PC-9 (cell line): Measurements from ENCODE around the gene HNRNPLL. TPM values are rescaled to one million over a fixed set of nuclear protein-coding genes. Genes with fewer than 3 reads are reported as not detected.

Experiments
- BruUV-seq: library from RNA; stranded (reverse); fragments of 400-500 nt; replicated peaks from 2 replicates; lab custom pipeline; 2021; lab: Mats Ljungman, UMichigan
- CTCF ChIA-PET: fragments of 300-600 bp; sonication (Branson Sonifier 250); formaldehyde crosslinking; loops from one replicate; lab custom pipeline; 2022; ENCODE audit warnings: antibody characterized with exemption; lab: Charles Lee
- POLR2A ChIA-PET: fragments of 300-600 bp; sonication (Branson Sonifier 250); formaldehyde crosslinking; loops from one replicate; lab custom pipeline; 2022; ENCODE audit warnings: antibody characterized with exemption; ENCODE audit not compliant: unreplicated experiment; lab: Charles Lee
- DNase-seq, 2 experiments: peaks; one replicate each; pipeline versions ENCODE4 v3.0.0 to v3.0.0-alpha.2; 2015 to 2022; ENCODE audit warnings: mixed read lengths in 1 of 2
- H2AFZ ChIP-seq: fragments of 200-600 bp; sonication (generic); 2 replicates; pipeline ENCODE4 v1.8.1; 2017; ENCODE audit warnings: antibody characterized with exemption
- H3F3A ChIP-seq: fragments of 200-600 bp; sonication (generic); 2 replicates; pipeline ENCODE4 v1.8.1; 2017; ENCODE audit warnings: antibody characterized with exemption, mild to moderate bottlenecking, low read depth; ENCODE audit not compliant: insufficient read depth
- H3K27ac ChIP-seq: fragments of 200-600 bp; sonication (generic); 2 replicates; pipeline ENCODE4 v1.6.1; 2016; ENCODE audit warnings: mixed run types
- H3K27me3 ChIP-seq: fragments of 200-600 bp; sonication (generic); 2 replicates; pipeline ENCODE4 v1.6.1; 2016; ENCODE audit warnings: low read depth, mixed run types; ENCODE audit not compliant: insufficient read depth
- H3K36me3 ChIP-seq: fragments of 200-600 bp; sonication (generic); 2 replicates; pipeline ENCODE4 v1.6.1; 2016; ENCODE audit warnings: low read depth, mixed run types
- H3K4me1 ChIP-seq: fragments of 200-600 bp; sonication (generic); replicated peaks from 2 replicates; pipeline ENCODE4 v1.6.1; 2016; ENCODE audit warnings: mixed run types; ENCODE audit not compliant: insufficient read depth
- H3K4me2 ChIP-seq: fragments of 200-600 bp; sonication (generic); 2 replicates; pipeline ENCODE4 v1.6.1; 2017; ENCODE audit warnings: mixed run types
- H3K4me3 ChIP-seq: fragments of 200-600 bp; sonication (generic); 2 replicates; pipeline ENCODE4 v1.6.1; 2016; ENCODE audit warnings: mixed run types
- H3K79me2 ChIP-seq: fragments of 200-600 bp; sonication (generic); 2 replicates; pipeline ENCODE4 v1.6.1; 2017; ENCODE audit warnings: low read depth, mixed run types
- H3K9me2 ChIP-seq: fragments of 200-600 bp; sonication (generic); 2 replicates; pipeline ENCODE4 v1.8.1; 2017; ENCODE audit warnings: mild to moderate bottlenecking; ENCODE audit not compliant: insufficient read depth
- H3K9me3 ChIP-seq: fragments of 200-600 bp; sonication (generic); 2 replicates; pipeline ENCODE4 v1.8.1; 2016; ENCODE audit warnings: low read depth; ENCODE audit not compliant: insufficient read depth
- H4K20me1 ChIP-seq: fragments of 200-600 bp; sonication (generic); 2 replicates; pipeline ENCODE4 v1.8.1; 2017; ENCODE audit not compliant: insufficient read depth
- EZH2 ChIP-seq: fragments of 200-600 bp; sonication (generic); IDR thresholded peaks from 2 replicates; pipeline ENCODE4 v1.8.0; 2017; ENCODE audit warnings: antibody characterized with exemption, low read depth
- intact Hi-C: fragments of 100-400 bp; cut with micrococcal nuclease; formaldehyde crosslinking; loops from one replicate; pipeline ENCODE4 v1.10.0; 2022; ENCODE audit not compliant: unreplicated experiment
- total RNA-seq: library from RNA; stranded (reverse); gene quantifications from 2 replicates; pipeline ENCODE4 v1.2.3, GENCODE V29; 2021
- TF ChIP-seq, protein P1 (sequence below): fragments of 200-600 bp; sonication (generic); conservative IDR thresholded peaks from 2 replicates; pipeline ENCODE4 v1.6.1; 2017; ENCODE audit warnings: mixed run types, antibody characterized with exemption, mild to moderate bottlenecking, moderate library complexity

The HNRNPLL gene
- total RNA-seq, 1 experiment from 2014 or later: 38.1 TPM

DNA sequence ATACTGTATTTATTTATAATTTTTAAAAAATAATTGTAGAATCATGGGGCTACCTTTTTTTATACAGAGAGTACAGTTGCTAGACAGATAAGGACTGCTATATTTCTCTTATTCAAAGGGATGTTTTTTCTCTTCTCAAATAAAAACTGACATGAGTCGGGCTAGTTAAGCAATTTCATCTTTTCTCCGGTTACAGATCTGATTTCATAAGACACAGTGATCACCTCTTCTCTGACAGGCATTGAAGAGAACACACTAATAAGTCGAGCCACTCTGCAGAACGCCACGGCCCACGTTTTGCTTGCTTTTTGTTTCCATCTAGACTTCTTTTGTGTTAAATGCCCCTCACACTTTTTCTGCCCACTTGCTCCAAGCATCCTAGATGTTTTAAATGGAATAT, 85.4 kb downstream of the HNRNPLL start:
- Histone ChIP-seq H3K9me2 (peaks cover 3% of the 10 kb centered on the region; the same call in 1 of the 2 replicates), H3F3A (no peaks in the 10 kb centered on the region), H3K27me3 (no peaks in the 10 kb centered on the region), H3K4me2 (no peak overlapping the region), H4K20me1 (no peaks in the 10 kb centered on the region), H3K4me3 (no peak overlapping the region), H3K79me2 (no peaks in the 10 kb centered on the region), H3K9me3 (no peaks in the 10 kb centered on the region), H3K4me1 (no peaks in the 10 kb centered on the region), H3K36me3 (no peaks in the 10 kb centered on the region), H2AFZ (0 out of 2 replicates have a peak overlapping the region, but pooled peaks have one; percentile 42), H3K27ac (no peak overlapping the region)
- TF ChIP-seq, protein P1, sequence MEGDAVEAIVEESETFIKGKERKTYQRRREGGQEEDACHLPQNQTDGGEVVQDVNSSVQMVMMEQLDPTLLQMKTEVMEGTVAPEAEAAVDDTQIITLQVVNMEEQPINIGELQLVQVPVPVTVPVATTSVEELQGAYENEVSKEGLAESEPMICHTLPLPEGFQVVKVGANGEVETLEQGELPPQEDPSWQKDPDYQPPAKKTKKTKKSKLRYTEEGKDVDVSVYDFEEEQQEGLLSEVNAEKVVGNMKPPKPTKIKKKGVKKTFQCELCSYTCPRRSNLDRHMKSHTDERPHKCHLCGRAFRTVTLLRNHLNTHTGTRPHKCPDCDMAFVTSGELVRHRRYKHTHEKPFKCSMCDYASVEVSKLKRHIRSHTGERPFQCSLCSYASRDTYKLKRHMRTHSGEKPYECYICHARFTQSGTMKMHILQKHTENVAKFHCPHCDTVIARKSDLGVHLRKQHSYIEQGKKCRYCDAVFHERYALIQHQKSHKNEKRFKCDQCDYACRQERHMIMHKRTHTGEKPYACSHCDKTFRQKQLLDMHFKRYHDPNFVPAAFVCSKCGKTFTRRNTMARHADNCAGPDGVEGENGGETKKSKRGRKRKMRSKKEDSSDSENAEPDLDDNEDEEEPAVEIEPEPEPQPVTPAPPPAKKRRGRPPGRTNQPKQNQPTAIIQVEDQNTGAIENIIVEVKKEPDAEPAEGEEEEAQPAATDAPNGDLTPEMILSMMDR: no peak
- TF ChIP-seq EZH2: no peak
- CTCF ChIA-PET: no interaction called here
- DNase-seq: no peak
- POLR2A ChIA-PET: no interaction called here
- intact Hi-C loops: no loop called here
- BruUV-seq: no TSS peak

DNA sequence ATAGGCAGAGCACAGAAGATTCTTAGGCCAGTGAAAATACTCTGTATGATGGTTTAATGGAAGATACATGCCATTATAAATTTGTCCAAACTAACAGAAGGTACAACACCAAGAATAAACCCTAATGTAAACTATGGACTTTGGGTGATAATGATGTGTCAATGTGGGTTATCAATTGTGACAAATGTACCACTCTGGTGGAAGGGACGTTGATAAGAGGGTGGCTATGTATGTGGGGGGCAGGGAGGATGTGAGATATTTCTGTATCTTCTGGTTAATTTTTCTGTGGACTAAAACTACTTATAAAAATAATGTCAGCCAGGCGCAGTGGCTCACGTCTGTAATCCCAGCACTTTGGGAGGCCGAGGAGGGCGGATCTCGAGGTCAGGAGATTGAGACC, 86.2 kb downstream of the HNRNPLL start:
- TF ChIP-seq, protein P1: no peak
- TF ChIP-seq EZH2: no peak
- Histone ChIP-seq H2AFZ (no peak overlapping the region), H3K27ac (no peak overlapping the region), H3K36me3 (no peaks in the 10 kb centered on the region), H3K9me2 (peaks cover 3% of the 10 kb centered on the region; the same call in 1 of the 2 replicates), H3K9me3 (no peaks in the 10 kb centered on the region), H3K4me3 (no peak overlapping the region), H4K20me1 (no peaks in the 10 kb centered on the region), H3K27me3 (no peaks in the 10 kb centered on the region), H3K4me1 (no peaks in the 10 kb centered on the region), H3K4me2 (no peak overlapping the region), H3K79me2 (no peaks in the 10 kb centered on the region), H3F3A (no peaks in the 10 kb centered on the region)
- no peak for DNase-seq
- BruUV-seq: no TSS peak
- intact Hi-C loops: no loop called here
- CTCF ChIA-PET: no interaction called here
- POLR2A ChIA-PET: no interaction called here

DNA sequence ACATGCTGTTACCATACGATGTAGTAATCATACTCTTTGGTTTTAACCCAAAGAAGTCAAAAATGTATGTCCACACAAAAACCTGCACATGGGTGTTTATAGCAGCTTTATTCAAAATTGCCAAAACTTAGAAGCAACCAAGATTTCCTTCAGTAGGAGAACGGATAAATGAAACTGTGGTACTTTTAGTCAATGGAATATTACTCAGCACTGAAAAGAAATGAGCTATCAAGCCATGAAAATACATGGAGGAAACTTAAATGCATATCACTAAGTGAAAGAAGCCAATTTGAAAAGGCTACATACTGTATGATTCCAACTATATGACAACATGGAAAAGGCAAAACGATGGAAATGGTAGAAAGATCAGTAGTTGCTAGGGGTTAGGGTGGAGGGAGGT, 86.6 kb downstream of the HNRNPLL start:
- Histone ChIP-seq H3K9me2 (peaks cover 3% of the 10 kb centered on the region; the same call in 1 of the 2 replicates), H3K9me3 (no peaks in the 10 kb centered on the region), H3K4me1 (no peaks in the 10 kb centered on the region), H3K27ac (no peak overlapping the region), H3K4me2 (no peak overlapping the region), H2AFZ (no peak overlapping the region), H4K20me1 (no peaks in the 10 kb centered on the region), H3K79me2 (no peaks in the 10 kb centered on the region), H3K27me3 (no peaks in the 10 kb centered on the region), H3F3A (no peaks in the 10 kb centered on the region), H3K36me3 (no peaks in the 10 kb centered on the region), H3K4me3 (no peak overlapping the region)
- no TSS peak for BruUV-seq
- TF ChIP-seq, protein P1: no peak
- no peak for TF ChIP-seq EZH2
- ChIA-PET CTCF (no interaction called here), POLR2A (no interaction called here)
- no peak for DNase-seq
- intact Hi-C loops: no loop called here
